Measurements from ENCODE around the gene KCTD5. TPM values are rescaled to one million over a fixed set of nuclear protein-coding genes. Genes with fewer than 3 reads are reported as not detected.

The KCTD5 gene
- total RNA-seq, 4 donors from 2014 or later, result 4.6 to 21.6 (median 12.7) TPM

DNA sequence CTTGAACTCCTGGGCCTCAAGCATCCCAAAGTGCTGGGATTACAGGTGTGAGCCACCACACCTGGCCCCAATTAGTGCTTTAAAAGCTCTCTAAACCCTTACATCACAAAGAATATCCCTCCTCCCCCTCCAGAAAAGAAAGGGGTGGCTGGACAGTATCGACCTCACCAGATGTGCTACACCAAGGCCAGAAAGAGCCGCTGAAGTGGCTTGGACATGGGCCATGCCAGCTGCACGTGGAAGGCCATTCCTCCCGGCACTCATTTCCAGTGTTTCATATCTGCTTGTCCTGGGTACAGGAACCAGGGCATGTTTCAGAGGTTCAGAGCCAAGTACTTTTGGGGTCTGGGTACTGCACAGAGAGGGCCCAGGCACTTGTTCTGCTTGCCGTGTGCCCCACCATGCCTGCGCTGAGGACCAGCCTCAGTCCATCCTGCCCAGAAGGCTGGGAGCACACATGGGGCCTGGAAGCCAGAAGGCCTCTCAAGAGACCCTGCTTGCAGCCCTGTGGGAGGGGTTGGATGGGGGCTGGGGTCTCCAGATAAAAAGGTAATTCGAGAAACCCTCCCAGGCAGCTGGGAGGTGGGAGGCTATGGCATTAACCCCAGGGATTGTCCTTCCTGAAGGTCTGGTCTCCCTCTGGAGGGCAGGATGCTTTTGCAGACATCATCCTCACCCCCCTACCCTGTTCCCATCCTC lies 66.6 kb downstream of the KCTD5 start:
- no peaks in the 10 kb centered on the region for H3K9me3 ChIP-seq
- no peaks in the 10 kb centered on the region for H3K36me3 ChIP-seq
- H3K27me3 ChIP-seq, result no peaks in the 10 kb centered on the region
- no peaks in the 10 kb centered on the region for H3K4me1 ChIP-seq
- no peak for DNase-seq
- intact Hi-C loops (cut with DNase I; ENCODE audit: low total_unique reads), result no loop called here
- no peak overlapping the region for H3K27ac ChIP-seq
- no peak overlapping the region for H3K4me3 ChIP-seq
- no peak for TF ChIP-seq POLR2A (IDR thresholded peaks at IDR 0.05)
- TF ChIP-seq, protein P1, sequence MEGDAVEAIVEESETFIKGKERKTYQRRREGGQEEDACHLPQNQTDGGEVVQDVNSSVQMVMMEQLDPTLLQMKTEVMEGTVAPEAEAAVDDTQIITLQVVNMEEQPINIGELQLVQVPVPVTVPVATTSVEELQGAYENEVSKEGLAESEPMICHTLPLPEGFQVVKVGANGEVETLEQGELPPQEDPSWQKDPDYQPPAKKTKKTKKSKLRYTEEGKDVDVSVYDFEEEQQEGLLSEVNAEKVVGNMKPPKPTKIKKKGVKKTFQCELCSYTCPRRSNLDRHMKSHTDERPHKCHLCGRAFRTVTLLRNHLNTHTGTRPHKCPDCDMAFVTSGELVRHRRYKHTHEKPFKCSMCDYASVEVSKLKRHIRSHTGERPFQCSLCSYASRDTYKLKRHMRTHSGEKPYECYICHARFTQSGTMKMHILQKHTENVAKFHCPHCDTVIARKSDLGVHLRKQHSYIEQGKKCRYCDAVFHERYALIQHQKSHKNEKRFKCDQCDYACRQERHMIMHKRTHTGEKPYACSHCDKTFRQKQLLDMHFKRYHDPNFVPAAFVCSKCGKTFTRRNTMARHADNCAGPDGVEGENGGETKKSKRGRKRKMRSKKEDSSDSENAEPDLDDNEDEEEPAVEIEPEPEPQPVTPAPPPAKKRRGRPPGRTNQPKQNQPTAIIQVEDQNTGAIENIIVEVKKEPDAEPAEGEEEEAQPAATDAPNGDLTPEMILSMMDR (IDR thresholded peaks at IDR 0.05), result no peak

DNA sequence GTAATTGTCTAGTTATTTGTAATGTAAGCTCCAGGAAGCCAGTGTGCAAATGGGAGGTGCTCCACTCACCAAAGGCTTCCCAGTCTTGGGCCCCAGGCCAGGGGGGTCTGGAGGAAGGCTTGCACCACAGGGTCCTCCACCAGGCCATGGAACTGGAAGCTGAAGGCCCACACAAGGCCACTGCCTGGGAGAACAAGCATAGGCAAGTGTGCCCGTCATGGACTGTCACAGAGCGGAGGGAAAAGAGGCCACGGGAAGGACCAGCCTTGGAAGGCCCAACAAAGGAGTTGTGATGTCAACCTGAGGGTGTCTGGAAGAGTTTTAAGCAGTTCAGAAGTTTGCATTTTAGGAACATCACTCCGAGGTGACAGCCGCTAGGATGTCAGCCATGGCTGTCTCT lies 67.2 kb downstream of the KCTD5 start:
- no peaks in the 10 kb centered on the region for H3K27me3 ChIP-seq
- no peak overlapping the region for H3K4me3 ChIP-seq
- no peak overlapping the region for H3K27ac ChIP-seq
- DNase-seq, result no peak
- H3K9me3 ChIP-seq, result no peaks in the 10 kb centered on the region
- H3K4me1 ChIP-seq, result peaks cover 2 to 5% of the 10 kb centered on the region in 2 donors
- TF ChIP-seq POLR2A (IDR thresholded peaks at IDR 0.05), result no peak
- TF ChIP-seq, protein P1 (IDR thresholded peaks at IDR 0.05), result no peak
- intact Hi-C loops (cut with DNase I; ENCODE audit: low total_unique reads), result no loop called here
- no peaks in the 10 kb centered on the region for H3K36me3 ChIP-seq

DNA sequence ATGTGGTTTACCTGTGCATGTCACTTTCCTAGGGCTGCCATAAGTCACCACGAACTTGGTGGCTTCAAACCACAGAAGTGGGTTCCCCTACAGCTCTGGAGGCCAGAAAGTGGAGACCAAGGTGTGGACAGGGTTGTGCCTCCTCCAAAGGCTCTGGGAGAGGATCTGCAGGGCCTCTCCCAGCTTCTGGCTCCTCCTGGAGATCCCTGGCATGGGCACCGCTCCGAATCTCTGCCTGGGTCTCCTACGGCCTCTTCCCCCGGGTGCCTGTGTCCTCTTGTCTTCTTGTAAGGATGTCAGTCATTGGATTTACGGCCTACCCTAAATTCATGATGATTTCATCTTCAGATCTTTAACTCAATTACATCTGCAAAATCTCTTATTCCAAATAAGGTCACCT lies 67.6 kb downstream of the KCTD5 start:
- Histone ChIP-seq H3K9me3 (no peaks in the 10 kb centered on the region), H3K4me3 (no peak overlapping the region), H3K27ac (no peak overlapping the region), H3K36me3 (no peaks in the 10 kb centered on the region), H3K4me1 (peaks cover 7 to 10% of the 10 kb centered on the region in 2 donors), H3K27me3 (no peaks in the 10 kb centered on the region)
- TF ChIP-seq, protein P1 (IDR thresholded peaks at IDR 0.05), result no peak
- no peak for TF ChIP-seq POLR2A (IDR thresholded peaks at IDR 0.05)
- intact Hi-C loops (cut with DNase I; ENCODE audit: low total_unique reads), result no loop called here
- DNase-seq, result no peak

DNA sequence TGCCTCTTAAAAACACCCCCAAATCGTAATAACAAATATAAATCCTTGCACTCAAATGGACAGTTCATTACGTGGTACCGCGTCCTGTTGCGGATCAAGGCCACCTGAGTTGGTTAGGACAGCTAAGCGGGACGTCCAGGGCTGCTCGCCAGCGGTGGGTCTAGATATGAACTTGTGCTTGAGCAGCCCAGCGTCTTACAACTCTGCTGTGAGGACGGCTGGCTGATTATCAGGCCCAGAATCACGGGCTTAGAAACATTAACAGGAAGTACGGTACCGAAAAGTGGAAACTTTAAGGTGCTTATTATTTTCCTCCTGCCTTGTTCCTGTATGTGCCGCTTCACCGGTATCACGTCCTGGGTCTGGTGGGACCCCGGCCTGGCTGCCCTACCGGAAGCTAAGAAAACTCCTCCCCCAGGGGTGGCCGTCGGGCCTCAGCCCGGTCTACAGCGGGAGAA lies 69.3 kb downstream of the KCTD5 start:
- intact Hi-C loops (cut with DNase I; ENCODE audit: low total_unique reads), result no loop called here
- H3K4me3 ChIP-seq, result peak overlapping the region; percentile 51 to 89
- DNase-seq, result peak in 1 of 2 donors; percentile 49

More for the DNA sequence above, 69.3 kb downstream of the KCTD5 start:
- Histone ChIP-seq H3K27me3 (no peaks in the 10 kb centered on the region), H3K27ac (peak overlapping the region; percentile 99 to 100), H3K9me3 (no peaks in the 10 kb centered on the region), H3K4me1 (peaks cover 16 to 17% of the 10 kb centered on the region in 2 donors), H3K36me3 (no peaks in the 10 kb centered on the region)
- TF ChIP-seq POLR2A (IDR thresholded peaks at IDR 0.05), result no peak
- TF ChIP-seq, protein P1 (IDR thresholded peaks at IDR 0.05), result no peak
